GM21723 (cell line): ENCODE data around the gene DNAJC8.
A peak's percentile ranks its signal among the peaks of the same experiment; 100 is the strongest.

Experiments
- ATAC-seq: cut with Tn5 transposase; IDR thresholded peaks from one replicate; pipeline ENCODE4 v1.9.1; 2021; ENCODE audit warnings: mild to moderate bottlenecking, moderate library complexity; ENCODE audit not compliant: unreplicated experiment

Gene DNAJC8

DNA sequence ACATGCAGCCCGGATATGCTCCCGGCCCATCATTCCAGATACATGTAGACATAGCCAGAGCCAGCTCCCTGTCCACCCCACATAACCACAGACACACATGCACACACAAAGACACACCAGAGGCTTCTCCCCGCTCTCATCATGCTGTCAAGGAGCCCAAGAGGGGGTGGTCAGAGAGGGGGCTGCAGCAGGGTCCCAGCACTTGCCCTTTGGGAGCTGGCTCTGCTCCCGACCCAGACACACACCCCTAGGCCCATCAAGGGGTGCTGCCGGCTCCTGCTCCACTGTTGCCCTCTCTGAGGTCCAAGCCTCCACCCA, 58.9 kb downstream of the DNAJC8 start:
- no peak for ATAC-seq

DNA sequence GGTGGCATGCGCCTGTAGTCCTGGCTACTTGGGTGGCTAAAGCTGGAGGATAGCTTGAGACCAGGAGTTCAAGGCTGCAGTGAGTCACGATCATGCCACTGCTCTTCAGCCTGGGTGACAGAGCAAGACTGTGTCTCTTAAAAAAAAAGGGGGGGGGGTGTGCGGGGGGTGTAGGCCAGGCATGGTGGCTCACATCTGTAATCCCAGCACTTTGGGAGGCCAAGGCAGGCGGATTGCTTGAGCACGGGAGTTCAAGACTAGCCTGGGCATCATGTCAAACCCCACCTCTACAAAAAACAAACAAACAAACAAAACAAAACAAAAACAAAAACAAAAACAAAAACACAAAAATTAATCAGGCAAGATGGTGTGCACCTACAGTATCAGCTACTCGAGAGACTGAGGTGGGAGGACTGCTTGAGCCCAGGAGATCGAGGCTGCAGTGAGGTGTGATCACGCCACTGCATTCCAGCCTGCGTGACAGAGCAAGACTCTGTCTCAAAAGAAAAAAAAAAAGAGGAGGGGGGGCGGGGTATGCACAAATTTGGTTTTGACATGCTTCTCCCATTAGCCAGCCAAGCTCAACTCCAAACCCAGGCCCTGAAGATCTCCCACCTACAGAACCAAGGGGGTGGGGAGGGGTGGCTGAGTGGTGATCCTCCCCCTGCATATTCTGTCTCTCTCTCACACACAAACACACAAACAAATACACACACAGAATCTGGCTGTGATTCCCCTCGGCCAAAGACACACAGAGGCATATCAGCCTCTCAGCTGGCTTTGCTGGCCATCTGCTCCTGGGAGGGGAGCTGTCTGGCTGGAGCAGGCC, 59.5 kb downstream of the DNAJC8 start:
- ATAC-seq: no peak

DNA sequence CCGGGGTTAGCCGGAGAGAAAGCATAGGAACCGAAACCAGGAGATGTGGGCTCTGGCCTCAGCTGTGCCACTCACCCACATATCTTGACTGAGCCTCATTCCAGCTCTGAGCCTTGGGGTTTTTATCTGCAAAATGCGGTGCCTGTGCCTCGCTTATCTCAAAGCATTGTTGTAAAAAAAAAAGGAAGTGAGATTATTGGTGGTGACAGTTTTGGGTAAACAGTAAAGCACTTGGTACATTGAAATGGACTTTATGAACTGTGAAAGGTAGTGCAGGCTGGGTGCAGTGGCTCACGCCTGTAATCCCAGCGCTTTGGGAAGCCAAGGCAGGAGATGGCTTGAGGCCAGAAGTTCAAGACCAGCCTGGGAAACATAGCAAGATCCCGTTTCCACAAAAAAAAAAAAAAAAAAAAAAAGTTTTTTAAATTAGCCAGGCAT, 60.1 kb downstream of the DNAJC8 start:
- peak; percentile 58 for ATAC-seq

DNA sequence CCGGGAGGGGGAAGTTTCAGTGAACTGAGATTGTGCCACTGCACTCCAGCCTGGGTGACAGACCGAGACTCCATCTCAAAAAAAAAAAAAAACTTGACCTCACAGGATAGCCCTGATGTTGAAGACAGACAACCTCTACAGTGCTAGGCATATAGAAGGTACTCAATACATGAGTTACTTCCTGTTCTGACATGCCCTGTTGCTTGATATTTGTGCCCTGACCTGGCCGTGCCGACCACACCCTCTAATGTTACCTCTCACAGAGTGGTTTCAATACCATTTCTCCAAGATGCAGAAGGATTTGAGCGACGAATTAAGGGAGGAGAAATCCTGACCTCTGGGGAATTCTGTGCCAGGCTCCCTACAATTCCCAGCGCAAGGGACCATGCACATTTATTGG, 61.6 kb downstream of the DNAJC8 start:
- ATAC-seq: no peak

DNA sequence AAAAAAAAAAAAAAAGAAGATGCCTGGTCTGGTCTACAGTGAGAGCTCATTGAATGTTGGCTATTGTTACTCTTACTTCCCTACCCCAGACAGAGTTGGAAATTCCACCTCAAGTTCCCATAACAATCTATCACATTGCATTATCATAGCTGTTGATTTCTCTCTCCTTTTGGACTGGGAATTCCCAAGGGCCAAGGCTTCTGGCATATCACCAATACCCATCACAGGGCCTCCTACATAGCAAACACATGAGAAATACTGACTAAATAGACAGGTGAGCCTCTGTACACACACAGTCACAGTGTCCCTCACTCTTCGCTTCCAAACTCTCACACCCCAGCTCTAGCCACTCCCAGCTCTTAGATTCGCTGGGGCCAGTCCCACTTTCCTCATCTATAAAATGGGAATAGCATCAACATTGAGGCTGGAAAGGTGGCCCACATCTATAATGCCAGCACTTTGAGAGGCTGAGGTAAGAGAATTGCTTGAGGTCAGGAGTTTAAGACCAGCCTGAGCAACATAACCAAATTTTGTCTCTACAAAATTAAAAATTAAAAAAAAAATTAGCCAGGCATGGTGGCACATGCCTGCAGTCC, 62.7 kb downstream of the DNAJC8 start:
- no peak for ATAC-seq

DNA sequence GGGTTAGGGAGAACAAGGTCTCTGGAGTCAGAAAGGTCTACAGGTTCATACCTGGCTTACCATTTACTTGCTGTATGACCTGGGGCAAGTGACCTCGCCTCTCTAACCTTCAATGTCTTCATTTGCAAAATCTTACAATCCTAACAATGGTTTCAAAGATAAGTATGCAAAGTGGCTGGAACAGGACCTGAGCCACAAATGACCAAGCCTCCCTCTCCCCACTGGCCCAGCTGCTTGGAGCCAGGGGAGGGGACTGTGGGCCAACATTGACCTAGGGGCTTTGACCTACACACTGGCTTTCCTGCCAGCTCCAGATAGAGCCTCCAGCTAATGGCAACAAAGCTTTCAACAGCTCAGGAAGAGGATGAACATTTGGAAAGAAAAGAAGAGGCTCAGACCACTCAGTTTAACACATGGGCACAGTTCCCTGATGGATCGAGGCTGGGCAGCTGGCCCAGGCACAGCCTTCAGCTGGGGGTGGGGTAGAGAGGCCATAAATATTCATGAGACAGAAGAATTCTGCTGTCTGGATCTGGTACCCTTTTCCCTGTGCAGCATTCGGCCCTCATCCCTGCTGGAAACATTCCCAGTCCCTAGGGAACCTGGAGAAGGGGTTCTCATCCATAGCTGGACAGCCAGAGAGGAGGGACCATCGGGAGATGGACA, 69.2 kb downstream of the DNAJC8 start:
- no peak for ATAC-seq

DNA sequence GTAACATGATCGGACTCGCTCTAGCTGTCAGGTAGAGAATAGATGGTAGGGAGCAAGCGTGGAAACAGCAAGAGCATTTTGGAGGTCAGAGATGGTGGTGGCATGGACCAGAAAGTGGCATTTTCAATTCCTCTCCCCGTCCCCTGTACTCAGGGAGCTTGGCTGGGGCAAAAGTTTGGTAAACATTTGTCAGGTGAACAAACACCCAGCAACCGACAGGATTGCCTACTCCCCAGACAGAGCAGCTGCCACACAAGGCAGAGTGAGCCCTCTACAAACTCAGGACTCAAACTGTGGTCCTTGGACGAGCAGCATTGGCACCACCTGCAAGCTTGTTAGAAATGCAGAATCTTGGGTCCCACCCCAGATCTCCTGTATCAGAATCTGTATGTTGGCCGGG, 70.7 kb downstream of the DNAJC8 start:
- ATAC-seq: no peak

DNA sequence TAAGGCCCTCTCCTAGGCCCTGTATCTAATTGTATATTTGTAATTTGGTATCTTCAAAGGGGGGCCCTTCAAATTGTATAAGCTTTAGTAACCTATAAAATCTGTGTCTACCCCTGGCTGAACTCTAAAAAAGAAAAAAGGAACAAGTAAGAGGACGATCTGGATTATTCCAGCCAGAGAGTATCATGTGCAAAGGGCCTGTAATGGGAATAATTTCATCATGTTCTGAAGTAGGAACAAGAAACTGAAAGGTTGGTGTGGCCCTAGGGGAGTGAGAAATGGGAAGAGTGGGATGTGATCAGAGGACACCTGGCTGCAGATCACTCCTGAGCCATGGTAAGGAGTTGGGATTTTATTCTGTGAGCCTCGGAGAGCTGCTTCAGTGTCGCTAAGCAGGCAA, 71.1 kb downstream of the DNAJC8 start:
- no peak for ATAC-seq

DNA sequence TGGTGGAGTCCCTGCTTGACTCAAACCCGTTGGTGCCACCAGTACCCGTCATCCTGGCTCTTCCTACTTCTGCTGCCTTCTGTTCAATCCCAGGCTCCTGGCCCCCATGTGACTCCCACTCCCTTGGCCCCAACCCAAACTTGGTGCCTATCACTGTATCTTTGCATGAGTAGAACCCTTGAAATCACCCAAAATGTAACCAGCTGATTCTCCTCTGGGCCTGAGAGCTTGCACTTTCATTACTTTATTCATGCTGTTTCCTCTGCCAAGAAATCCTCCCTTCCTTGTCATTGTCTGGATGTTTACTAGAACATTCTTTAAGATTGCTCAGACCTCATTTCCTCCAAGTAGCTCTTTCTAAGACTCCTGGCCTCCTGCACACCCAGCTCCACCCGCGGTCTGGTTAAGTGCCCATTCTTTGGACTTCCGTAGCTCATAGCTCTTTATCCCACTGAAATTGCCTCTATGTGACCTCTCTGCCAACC, 72.0 kb downstream of the DNAJC8 start:
- ATAC-seq: no peak

DNA sequence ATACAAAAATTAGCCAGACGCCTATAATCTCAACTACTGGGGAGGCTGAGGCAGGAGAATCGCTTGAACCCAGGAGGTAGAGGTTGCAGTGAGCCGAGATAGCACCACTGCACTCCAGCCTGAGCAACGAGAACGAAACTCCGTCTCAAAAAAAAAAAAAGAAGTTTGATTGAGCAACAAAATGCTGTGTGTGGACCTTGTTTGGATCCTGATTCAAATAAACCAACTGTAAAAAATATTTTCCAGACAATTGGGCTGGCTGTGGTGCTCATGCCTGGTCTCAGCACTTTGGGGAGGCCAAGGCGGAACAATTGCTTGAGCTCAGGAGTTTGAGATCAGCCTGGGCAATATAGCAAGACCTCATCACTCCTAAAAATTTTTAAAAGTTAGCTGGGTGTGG, 73.1 kb downstream of the DNAJC8 start:
- no peak for ATAC-seq

DNA sequence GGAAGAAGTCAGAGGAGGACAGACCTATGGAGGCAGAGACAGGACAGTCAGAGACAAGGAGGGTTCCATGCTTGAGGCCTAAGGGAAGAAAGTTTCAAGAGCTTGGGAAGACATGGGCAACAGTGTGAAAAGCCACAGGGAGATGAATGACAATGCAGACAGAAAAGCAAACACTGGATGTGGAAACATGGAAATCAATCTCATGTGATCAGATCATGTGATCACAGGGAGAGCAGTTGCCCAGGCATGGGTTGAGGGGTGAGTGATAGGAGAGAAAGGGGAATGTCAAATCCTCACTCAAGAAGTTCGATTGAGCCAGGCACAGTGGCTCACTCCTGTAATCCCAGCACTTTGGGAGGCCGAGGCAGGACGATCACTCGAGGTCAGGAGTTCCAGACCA, 73.6 kb downstream of the DNAJC8 start:
- ATAC-seq: no peak

DNA sequence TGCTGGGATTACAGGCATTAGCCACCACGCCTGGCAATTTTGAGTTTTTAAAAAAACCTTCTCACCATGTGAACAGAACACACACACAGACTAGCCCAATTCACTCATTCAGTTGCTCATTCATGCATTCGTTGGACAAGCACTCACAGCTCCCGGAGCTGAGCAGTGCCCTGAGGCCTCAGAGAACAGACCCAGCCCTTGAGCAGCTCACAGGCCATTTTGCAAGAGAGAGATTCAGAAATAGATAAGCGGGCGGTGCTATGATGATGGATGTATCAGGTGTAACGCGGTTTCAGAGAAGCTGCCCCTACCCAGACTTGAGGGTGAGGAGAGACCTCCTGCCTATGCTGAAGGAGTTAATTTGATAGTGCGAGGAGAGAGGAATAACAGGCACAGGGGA, 74.9 kb downstream of the DNAJC8 start:
- ATAC-seq: no peak

DNA sequence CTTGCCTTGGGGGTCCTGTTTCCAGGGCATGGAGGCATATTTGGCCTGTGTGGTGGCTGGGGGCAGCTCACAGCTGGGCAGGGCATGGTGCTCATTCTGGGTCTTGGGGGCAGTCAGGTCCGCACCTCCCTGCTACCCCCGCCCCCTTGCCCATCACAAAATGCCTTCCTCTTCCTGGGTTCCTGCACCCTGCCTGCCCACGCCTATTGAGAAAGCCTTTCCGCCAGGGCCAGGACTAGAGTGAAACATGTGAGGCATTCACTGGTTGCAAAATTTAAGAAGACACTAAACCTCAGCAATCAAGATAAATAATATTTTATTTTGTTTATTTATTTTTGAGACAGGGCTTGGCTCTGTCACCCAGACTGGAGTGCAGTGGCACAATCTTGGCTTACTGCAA, 76.0 kb downstream of the DNAJC8 start:
- no peak for ATAC-seq

DNA sequence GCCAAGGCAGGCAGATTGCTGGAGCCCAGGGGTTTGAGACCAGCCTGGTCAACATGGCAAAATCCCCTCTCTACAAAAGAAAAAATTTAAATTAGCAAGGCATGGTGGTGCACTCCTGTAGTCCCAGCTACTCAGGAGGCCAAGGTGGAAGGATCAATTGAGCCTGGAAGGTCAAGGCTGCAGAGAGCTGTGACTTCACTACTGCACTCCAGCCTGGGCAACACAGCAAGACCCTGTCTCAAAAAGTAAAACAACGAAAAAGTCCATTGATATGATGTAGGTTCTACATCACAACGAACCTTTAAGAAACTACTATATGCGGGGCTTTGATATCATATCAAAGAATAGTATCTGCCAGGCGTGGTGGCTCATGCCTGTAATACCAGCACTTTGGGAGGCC, 77.2 kb downstream of the DNAJC8 start:
- ATAC-seq: no peak

DNA sequence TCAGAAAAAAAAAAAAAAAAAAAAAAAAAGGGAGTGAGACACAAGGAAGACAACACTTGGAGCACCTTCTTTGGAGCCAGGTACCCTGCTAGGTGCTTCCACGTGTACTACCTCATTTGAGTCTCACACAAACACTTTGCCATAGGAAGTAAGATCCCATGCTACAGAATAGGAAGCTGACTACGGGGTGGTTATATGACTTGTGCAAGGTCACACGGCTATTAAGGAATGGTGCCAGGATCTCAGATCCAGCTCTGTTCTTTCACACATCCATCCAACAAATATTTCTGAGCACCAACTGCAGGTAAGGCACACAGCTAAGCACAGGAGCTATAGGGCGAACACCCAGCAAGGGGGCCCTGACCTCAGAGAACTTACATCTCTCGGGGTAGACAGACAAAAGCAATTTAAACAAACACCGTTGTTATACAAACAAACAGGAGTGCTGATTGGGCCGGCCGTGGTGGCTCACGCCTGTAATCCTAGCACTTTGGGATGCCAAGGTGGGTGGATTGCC, 78.7 kb downstream of the DNAJC8 start:
- no peak for ATAC-seq
